ENCODE results near the gene CEL. TPM values are rescaled to one million over a fixed set of nuclear protein-coding genes. Genes with fewer than 3 reads are reported as not detected.

Gene CEL
- total and polyA plus RNA-seq, 2 experiments from 2014 or later: 0.27 to 2.3 TPM

DNA sequence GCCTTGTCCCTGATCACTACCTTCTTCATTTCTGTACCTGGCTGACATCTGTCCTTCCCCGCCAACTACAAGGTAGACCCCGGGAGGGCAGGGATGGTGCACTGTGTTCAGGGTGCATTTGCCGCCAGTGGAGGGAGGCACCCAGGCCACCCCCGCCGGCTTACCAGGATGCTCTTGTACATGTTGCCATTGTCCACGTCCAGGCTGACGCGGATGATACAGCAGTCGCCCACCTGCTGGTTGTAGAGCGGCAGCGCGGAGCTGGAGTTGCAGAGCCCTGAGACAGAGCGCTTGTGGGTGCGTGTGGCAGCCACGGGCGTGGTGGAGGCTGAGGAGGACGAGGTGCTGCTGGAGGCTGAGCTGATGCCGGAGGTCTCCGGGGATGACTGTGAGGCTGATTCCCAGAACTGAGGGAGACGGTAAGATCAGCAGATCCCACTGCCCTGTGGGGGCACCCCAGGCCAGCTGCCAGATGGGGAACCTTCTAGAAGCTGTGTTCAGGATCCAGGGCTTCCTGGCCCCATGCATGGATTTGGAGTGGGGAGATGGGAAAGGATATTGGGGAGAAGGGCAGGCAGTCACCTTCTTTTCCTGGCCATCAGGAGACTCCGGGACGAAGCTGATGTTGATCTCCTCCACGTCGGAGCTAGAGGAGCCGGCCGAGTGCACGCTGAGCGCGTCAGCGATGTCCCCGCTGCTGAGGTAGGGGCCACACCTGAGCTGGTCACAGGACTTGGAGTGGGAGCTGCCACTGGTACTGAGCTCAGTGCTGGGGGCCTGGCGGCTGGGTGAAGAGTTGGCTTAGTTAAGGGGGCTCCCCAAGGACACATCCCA is 39.8 kb downstream of the CEL start:
- no peak for DNase-seq (ENCODE audit: low spot score)
- Mint-ChIP-seq H3K4me3 (no peak overlapping the region), H3K27ac (no peak overlapping the region), H3K27me3 (ENCODE audit: insufficient read depth, low read depth, poor library complexity) (peaks cover 2% of the 10 kb centered on the region), H3K4me1 (peaks cover 2% of the 10 kb centered on the region), H3K9me3 (peaks cover 2% of the 10 kb centered on the region; the same call in 2 of the 3 replicates), H3K36me3 (ENCODE audit: low read depth) (peaks cover 34% of the 10 kb centered on the region)
- H4K20me1 ChIP-seq (replicated peaks; ENCODE audit: insufficient read depth): no peaks in the 10 kb centered on the region
- no peaks in the 10 kb centered on the region for H3K79me2 ChIP-seq (replicated peaks; ENCODE audit: insufficient read depth)
- H3F3A ChIP-seq (replicated peaks; ENCODE audit: low read depth): no peaks in the 10 kb centered on the region
- H2AFZ ChIP-seq: no peak overlapping the region
- no peaks in the 10 kb centered on the region for H3K9me2 ChIP-seq (ENCODE audit: insufficient read depth)
- no peaks in the 10 kb centered on the region for H3K27me3 ChIP-seq (ENCODE audit: insufficient read depth)
- ATAC-seq: no peak
- no peaks in the 10 kb centered on the region for H3K36me3 ChIP-seq (ENCODE audit: insufficient read depth)
- no peak overlapping the region for H3K27ac ChIP-seq (ENCODE audit: low read depth)
- no peaks in the 10 kb centered on the region for H3K4me1 ChIP-seq (ENCODE audit: insufficient read depth)
- no peak for TF ChIP-seq EZH2 (IDR thresholded peaks at IDR 0.05; ENCODE audit: low read depth, unreplicated experiment)
- TF ChIP-seq ZNF114 (CRISPR knock-in tag; IDR thresholded peaks at IDR 0.05): no peak
- TF ChIP-seq CREB1 (CRISPR knock-in tag; IDR thresholded peaks at IDR 0.05; ENCODE audit: low read depth): no peak
- TF ChIP-seq NANOG (IDR thresholded peaks at IDR 0.05; ENCODE audit: borderline replicate concordance): no peak
- no peak for TF ChIP-seq JUNB (IDR thresholded peaks at IDR 0.05; ENCODE audit: unreplicated experiment)
- TF ChIP-seq, protein P1, sequence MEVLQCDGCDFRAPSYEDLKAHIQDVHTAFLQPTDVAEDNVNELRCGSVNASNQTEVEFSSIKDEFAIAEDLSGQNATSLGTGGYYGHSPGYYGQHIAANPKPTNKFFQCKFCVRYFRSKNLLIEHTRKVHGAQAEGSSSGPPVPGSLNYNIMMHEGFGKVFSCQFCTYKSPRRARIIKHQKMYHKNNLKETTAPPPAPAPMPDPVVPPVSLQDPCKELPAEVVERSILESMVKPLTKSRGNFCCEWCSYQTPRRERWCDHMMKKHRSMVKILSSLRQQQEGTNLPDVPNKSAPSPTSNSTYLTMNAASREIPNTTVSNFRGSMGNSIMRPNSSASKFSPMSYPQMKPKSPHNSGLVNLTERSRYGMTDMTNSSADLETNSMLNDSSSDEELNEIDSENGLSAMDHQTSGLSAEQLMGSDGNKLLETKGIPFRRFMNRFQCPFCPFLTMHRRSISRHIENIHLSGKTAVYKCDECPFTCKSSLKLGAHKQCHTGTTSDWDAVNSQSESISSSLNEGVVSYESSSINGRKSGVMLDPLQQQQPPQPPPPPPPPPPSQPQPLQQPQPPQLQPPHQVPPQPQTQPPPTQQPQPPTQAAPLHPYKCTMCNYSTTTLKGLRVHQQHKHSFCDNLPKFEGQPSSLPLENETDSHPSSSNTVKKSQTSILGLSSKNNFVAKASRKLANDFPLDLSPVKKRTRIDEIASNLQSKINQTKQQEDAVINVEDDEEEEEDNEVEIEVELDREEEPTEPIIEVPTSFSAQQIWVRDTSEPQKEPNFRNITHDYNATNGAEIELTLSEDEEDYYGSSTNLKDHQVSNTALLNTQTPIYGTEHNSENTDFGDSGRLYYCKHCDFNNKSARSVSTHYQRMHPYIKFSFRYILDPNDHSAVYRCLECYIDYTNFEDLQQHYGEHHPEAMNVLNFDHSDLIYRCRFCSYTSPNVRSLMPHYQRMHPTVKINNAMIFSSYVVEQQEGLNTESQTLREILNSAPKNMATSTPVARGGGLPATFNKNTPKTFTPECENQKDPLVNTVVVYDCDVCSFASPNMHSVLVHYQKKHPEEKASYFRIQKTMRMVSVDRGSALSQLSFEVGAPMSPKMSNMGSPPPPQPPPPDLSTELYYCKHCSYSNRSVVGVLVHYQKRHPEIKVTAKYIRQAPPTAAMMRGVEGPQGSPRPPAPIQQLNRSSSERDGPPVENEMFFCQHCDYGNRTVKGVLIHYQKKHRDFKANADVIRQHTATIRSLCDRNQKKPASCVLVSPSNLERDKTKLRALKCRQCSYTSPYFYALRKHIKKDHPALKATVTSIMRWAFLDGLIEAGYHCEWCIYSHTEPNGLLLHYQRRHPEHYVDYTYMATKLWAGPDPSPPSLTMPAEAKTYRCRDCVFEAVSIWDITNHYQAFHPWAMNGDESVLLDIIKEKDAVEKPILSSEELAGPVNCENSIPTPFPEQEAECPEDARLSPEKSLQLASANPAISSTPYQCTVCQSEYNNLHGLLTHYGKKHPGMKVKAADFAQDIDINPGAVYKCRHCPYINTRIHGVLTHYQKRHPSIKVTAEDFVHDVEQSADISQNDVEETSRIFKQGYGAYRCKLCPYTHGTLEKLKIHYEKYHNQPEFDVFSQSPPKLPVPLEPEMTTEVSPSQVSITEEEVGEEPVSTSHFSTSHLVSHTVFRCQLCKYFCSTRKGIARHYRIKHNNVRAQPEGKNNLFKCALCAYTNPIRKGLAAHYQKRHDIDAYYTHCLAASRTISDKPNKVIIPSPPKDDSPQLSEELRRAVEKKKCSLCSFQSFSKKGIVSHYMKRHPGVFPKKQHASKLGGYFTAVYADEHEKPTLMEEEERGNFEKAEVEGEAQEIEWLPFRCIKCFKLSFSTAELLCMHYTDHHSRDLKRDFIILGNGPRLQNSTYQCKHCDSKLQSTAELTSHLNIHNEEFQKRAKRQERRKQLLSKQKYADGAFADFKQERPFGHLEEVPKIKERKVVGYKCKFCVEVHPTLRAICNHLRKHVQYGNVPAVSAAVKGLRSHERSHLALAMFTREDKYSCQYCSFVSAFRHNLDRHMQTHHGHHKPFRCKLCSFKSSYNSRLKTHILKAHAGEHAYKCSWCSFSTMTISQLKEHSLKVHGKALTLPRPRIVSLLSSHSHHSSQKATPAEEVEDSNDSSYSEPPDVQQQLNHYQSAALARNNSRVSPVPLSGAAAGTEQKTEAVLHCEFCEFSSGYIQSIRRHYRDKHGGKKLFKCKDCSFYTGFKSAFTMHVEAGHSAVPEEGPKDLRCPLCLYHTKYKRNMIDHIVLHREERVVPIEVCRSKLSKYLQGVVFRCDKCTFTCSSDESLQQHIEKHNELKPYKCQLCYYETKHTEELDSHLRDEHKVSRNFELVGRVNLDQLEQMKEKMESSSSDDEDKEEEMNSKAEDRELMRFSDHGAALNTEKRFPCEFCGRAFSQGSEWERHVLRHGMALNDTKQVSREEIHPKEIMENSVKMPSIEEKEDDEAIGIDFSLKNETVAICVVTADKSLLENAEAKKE (CRISPR knock-in tag; IDR thresholded peaks at IDR 0.05): no peak
- TF ChIP-seq ZNF331 (CRISPR knock-in tag; IDR thresholded peaks at IDR 0.05; ENCODE audit: low read depth): no peak
- TF ChIP-seq EZH2phosphoT487 (IDR thresholded peaks at IDR 0.05; ENCODE audit: unreplicated experiment): no peak
- TF ChIP-seq, protein P2, sequence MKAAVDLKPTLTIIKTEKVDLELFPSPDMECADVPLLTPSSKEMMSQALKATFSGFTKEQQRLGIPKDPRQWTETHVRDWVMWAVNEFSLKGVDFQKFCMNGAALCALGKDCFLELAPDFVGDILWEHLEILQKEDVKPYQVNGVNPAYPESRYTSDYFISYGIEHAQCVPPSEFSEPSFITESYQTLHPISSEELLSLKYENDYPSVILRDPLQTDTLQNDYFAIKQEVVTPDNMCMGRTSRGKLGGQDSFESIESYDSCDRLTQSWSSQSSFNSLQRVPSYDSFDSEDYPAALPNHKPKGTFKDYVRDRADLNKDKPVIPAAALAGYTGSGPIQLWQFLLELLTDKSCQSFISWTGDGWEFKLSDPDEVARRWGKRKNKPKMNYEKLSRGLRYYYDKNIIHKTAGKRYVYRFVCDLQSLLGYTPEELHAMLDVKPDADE (IDR thresholded peaks at IDR 0.05): no peak
- no peak for TF ChIP-seq POLR2AphosphoS5 (IDR thresholded peaks at IDR 0.05; ENCODE audit: low read depth)
- TF ChIP-seq STAT1 (IDR thresholded peaks at IDR 0.05; ENCODE audit: unreplicated experiment): no peak
- TF ChIP-seq, protein P3, sequence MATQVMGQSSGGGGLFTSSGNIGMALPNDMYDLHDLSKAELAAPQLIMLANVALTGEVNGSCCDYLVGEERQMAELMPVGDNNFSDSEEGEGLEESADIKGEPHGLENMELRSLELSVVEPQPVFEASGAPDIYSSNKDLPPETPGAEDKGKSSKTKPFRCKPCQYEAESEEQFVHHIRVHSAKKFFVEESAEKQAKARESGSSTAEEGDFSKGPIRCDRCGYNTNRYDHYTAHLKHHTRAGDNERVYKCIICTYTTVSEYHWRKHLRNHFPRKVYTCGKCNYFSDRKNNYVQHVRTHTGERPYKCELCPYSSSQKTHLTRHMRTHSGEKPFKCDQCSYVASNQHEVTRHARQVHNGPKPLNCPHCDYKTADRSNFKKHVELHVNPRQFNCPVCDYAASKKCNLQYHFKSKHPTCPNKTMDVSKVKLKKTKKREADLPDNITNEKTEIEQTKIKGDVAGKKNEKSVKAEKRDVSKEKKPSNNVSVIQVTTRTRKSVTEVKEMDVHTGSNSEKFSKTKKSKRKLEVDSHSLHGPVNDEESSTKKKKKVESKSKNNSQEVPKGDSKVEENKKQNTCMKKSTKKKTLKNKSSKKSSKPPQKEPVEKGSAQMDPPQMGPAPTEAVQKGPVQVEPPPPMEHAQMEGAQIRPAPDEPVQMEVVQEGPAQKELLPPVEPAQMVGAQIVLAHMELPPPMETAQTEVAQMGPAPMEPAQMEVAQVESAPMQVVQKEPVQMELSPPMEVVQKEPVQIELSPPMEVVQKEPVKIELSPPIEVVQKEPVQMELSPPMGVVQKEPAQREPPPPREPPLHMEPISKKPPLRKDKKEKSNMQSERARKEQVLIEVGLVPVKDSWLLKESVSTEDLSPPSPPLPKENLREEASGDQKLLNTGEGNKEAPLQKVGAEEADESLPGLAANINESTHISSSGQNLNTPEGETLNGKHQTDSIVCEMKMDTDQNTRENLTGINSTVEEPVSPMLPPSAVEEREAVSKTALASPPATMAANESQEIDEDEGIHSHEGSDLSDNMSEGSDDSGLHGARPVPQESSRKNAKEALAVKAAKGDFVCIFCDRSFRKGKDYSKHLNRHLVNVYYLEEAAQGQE (IDR thresholded peaks at IDR 0.05; ENCODE audit: unreplicated experiment): no peak
- TF ChIP-seq, protein P4, sequence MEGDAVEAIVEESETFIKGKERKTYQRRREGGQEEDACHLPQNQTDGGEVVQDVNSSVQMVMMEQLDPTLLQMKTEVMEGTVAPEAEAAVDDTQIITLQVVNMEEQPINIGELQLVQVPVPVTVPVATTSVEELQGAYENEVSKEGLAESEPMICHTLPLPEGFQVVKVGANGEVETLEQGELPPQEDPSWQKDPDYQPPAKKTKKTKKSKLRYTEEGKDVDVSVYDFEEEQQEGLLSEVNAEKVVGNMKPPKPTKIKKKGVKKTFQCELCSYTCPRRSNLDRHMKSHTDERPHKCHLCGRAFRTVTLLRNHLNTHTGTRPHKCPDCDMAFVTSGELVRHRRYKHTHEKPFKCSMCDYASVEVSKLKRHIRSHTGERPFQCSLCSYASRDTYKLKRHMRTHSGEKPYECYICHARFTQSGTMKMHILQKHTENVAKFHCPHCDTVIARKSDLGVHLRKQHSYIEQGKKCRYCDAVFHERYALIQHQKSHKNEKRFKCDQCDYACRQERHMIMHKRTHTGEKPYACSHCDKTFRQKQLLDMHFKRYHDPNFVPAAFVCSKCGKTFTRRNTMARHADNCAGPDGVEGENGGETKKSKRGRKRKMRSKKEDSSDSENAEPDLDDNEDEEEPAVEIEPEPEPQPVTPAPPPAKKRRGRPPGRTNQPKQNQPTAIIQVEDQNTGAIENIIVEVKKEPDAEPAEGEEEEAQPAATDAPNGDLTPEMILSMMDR (conservative IDR thresholded peaks at IDR 0.05; ENCODE audit: low read depth in 2 of 2): no peak
- no peak overlapping the region for H3K4me3 ChIP-seq
- H3K4me2 ChIP-seq: no peak overlapping the region
